ENCODE results near the gene THSD7A. TPM values are rescaled to one million over a fixed set of nuclear protein-coding genes. Genes with fewer than 3 reads are reported as not detected.

Gene THSD7A
- total and polyA plus RNA-seq, 2 of the 8 experiments (the other 6 are each of a cell fraction or from before 2014, with no cell fraction given), result 0.44 to 1.2 TPM

GRCh38 chr7:11330717-11331116 is 501.3 kb downstream of the THSD7A start:
- Histone ChIP-seq H3K23me2 (ENCODE audit: low read depth, low read length) (no peaks in the 10 kb centered on the region), H2AFZ (ENCODE audit: low read length) (no peak overlapping the region), H3K18ac (ENCODE audit: extremely low read depth, low read length) (no peak overlapping the region), H3K9ac (replicated peaks in 1 of 4; ENCODE audit: extremely low read depth in 1 of 4, low read depth in 3 of 4, low read length in 3 of 4) (no peak overlapping the region), H3K79me2 (ENCODE audit: control insufficient read depth in 1 of 2, insufficient read depth in 2 of 2, low read length in 2 of 2) (no peaks in the 10 kb centered on the region), H2BK15ac (ENCODE audit: low read length) (no peak overlapping the region), H4K8ac (ENCODE audit: extremely low read depth, insufficient read depth, low read length) (no peak overlapping the region), H3K79me1 (ENCODE audit: low read depth, low read length) (no peaks in the 10 kb centered on the region), H3K36me3 (ENCODE audit: control insufficient read depth in 2 of 4, insufficient read depth in 4 of 4, low read length in 3 of 4) (no peaks in the 10 kb centered on the region), H2BK12ac (ENCODE audit: low read depth, low read length) (no peak overlapping the region), H3K14ac (ENCODE audit: insufficient read length) (no peak overlapping the region), H3K4me2 (ENCODE audit: insufficient read depth in 1 of 2, low read depth in 2 of 2, low read length in 2 of 2) (no peak overlapping the region), H3K9me3 (ENCODE audit: insufficient read depth in 2 of 2, low read depth in 1 of 2, low read length in 1 of 2) (no peaks in the 10 kb centered on the region), H4K20me1 (replicated peaks in 1 of 2; ENCODE audit: control insufficient read depth in 1 of 2, insufficient read depth in 2 of 2, low read length in 2 of 2) (no peaks in the 10 kb centered on the region), H3K56ac (replicated peaks; ENCODE audit: insufficient read length, low read depth, low read length) (no peak overlapping the region), H2BK5ac (ENCODE audit: low read depth, low read length) (no peak overlapping the region), H2AK5ac (ENCODE audit: low read depth, low read length) (no peak overlapping the region), H2BK20ac (ENCODE audit: low read length) (no peak overlapping the region), H3K27me3 (replicated peaks in 1 of 4; ENCODE audit: control insufficient read depth in 3 of 4, extremely low read depth in 1 of 4, insufficient read depth in 3 of 4, low read length in 3 of 4) (no peaks in the 10 kb centered on the region), H4K91ac (replicated peaks; ENCODE audit: insufficient read length, low read length) (no peak overlapping the region), H3K4ac (replicated peaks; ENCODE audit: insufficient read length, low read depth, low read length) (no peak overlapping the region), H3K27ac (ENCODE audit: low read depth, low read length) (no peak overlapping the region), H3K23ac (ENCODE audit: insufficient read length) (no peak overlapping the region), H3K4me3 (ENCODE audit: extremely low read depth in 1 of 4, insufficient read depth in 2 of 4, low read depth in 3 of 4, low read length in 4 of 4) (no peak overlapping the region), H4K5ac (ENCODE audit: insufficient read length, low read depth, low read length) (no peak overlapping the region), H3K4me1 (replicated peaks in 1 of 4; ENCODE audit: control insufficient read depth in 3 of 4, insufficient read depth in 4 of 4, low read length in 3 of 4) (peaks cover 0 to 5% (median 2%) of the 10 kb centered on the region in 4 experiments; a peak in 4 of 7 replicates), H2BK120ac (replicated peaks; ENCODE audit: low read depth, low read length) (no peak overlapping the region)
- no peak for FAIRE-seq
- POLR2A ChIA-PET (ENCODE audit: partially characterized antibody), result no interaction called here
- DNase-seq (ENCODE audit: low read depth in 1 of 2, low spot score in 2 of 2), result no peak
- WGBS, 2 experiments (ENCODE audit: extremely low coverage in 1 of 2, insufficient coverage in 1 of 2, insufficient read length in 1 of 2, insufficient replicate concordance in 2 of 2, low coverage in 1 of 2, low lambda C conversion rate in 2 of 2, missing lambda C conversion rate in 1 of 2), result 97% methylated on average over 3 of the region's 3 CpGs; no CpG with 5 or more reads in 1 of the 2 experiments
- CTCF ChIA-PET (ENCODE audit: partially characterized antibody), result interaction anchor here (0.6 to 3.7 kb wide), 5 partner anchors 10 to 254 kb away, joined by 3 to 20 read pairs (median 3); no protein-coding TSS in a partner anchor
- TF ChIP-seq EZH2 (IDR thresholded peaks at IDR 0.05; ENCODE audit: low read depth, low read length, severe bottlenecking) (no peak), FOSL1 (IDR thresholded peaks at IDR 0.05; ENCODE audit: insufficient read depth, low read depth, low read length) (no peak), RBBP5 (IDR thresholded peaks at IDR 0.05; ENCODE audit: borderline replicate concordance, low read depth, low read length) (no peak), TAF1 (IDR thresholded peaks at IDR 0.05; ENCODE audit: low read depth, low read length) (no peak), TBP (IDR thresholded peaks at IDR 0.05; ENCODE audit: low read depth, low read length) (no peak), CHD2 (IDR thresholded peaks at IDR 0.05; ENCODE audit: low read length) (no peak)

Measured in H1 (cell line).